ELF-1 (cell line): ENCODE measurements around the gene TMEM198.

Experiments
- DNase-seq: peaks from one replicate; pipeline ENCODE4 v3.0.0-alpha.2; 2016; ENCODE audit warnings: low read depth, low spot score

Gene TMEM198

GRCh38 chr2:219561179-219562048 is 17.6 kb downstream of the TMEM198 start:
- peak; percentile 74 for DNase-seq

- DNase-seq, result peak; percentile 33
Measured at GRCh38 chr2:219562049-219563020, 18.5 kb downstream of the TMEM198 start.

- no peak for DNase-seq
Measured at GRCh38 chr2:219563271-219563928, 19.6 kb downstream of the TMEM198 start.

- peak; percentile 57 for DNase-seq
Measured at GRCh38 chr2:219565130-219566080, 21.6 kb downstream of the TMEM198 start.

GRCh38 chr2:219566640-219567039 is 22.8 kb downstream of the TMEM198 start:
- no peak for DNase-seq

- no peak for DNase-seq
Measured at GRCh38 chr2:219567131-219567530, 23.3 kb downstream of the TMEM198 start.

GRCh38 chr2:219567791-219568361 is 24.0 kb downstream of the TMEM198 start:
- no peak for DNase-seq

- DNase-seq, result peak; percentile 85
Measured at GRCh38 chr2:219569041-219569440, 25.2 kb downstream of the TMEM198 start.

GRCh38 chr2:219569635-219570034 is 25.8 kb downstream of the TMEM198 start:
- DNase-seq, result no peak

- peak; percentile 48 for DNase-seq
Measured at GRCh38 chr2:219570194-219570923, 26.5 kb downstream of the TMEM198 start.

- DNase-seq, result no peak
Measured at GRCh38 chr2:219570924-219571310, 27.1 kb downstream of the TMEM198 start.

GRCh38 chr2:219571311-219572236 is 27.7 kb downstream of the TMEM198 start, which contains the start of gene OBSL1:
Gene OBSL1 (minus strand): TSS chr2:219571539. CDS start chr2:219571232, 307 bp downstream.
- DNase-seq, result peak; percentile 87

- no peak for DNase-seq
Measured at GRCh38 chr2:219572237-219573001, 28.6 kb downstream of the TMEM198 start, which contains the start of gene INHA. Gene INHA (plus strand): TSS chr2:219572310. CDS start chr2:219572375, 65 bp downstream.

- DNase-seq, result no peak
Measured at GRCh38 chr2:219573166-219573565, 29.3 kb downstream of the TMEM198 start.

GRCh38 chr2:219574484-219575311 is 30.9 kb downstream of the TMEM198 start:
- no peak for DNase-seq
